ENCODE data around the gene PRTN3.
"Not testable (repeated sequence)": the region's sequence is repeated elsewhere in the genome, so short reads cannot be mapped to it uniquely, and the experiment has no call there.

PRTN3 gene

GRCh38 chr19:813219-814151 lies 27.3 kb upstream of the PRTN3 start:
- Histone ChIP-seq H3K4me1 (ENCODE audit: control insufficient read depth, low read depth, low read length) (no peaks in the 10 kb centered on the region), H3K9me3 (ENCODE audit: control insufficient read depth, low read depth, low read length) (no peaks in the 10 kb centered on the region), H3K36me3 (ENCODE audit: control insufficient read depth, low read depth, low read length) (peaks cover 38% of the 10 kb centered on the region), H3K27me3 (ENCODE audit: control insufficient read depth, insufficient read depth, low read length) (no peaks in the 10 kb centered on the region), H3K9ac (ENCODE audit: low read length) (no peak overlapping the region), H3K4me3 (ENCODE audit: low read length) (no peak overlapping the region), H3K27ac (ENCODE audit: low read length) (no peak overlapping the region)

- Histone ChIP-seq H3K9me3 (ENCODE audit: control insufficient read depth, low read depth, low read length) (no peaks in the 10 kb centered on the region), H3K4me1 (ENCODE audit: control insufficient read depth, low read depth, low read length) (no peaks in the 10 kb centered on the region), H3K4me3 (ENCODE audit: low read length) (no peak overlapping the region), H3K36me3 (ENCODE audit: control insufficient read depth, low read depth, low read length) (peaks cover 31% of the 10 kb centered on the region), H3K27me3 (ENCODE audit: control insufficient read depth, insufficient read depth, low read length) (no peaks in the 10 kb centered on the region), H3K27ac (ENCODE audit: low read length) (no peak overlapping the region), H3K9ac (ENCODE audit: low read length) (no peak overlapping the region)
Observed at GRCh38 chr19:814152-815078, 26.4 kb upstream of the PRTN3 start.

- Histone ChIP-seq H3K9me3 (ENCODE audit: control insufficient read depth, low read depth, low read length) (no peaks in the 10 kb centered on the region), H3K4me3 (ENCODE audit: low read length) (no peak overlapping the region), H3K27me3 (ENCODE audit: control insufficient read depth, insufficient read depth, low read length) (no peaks in the 10 kb centered on the region), H3K27ac (ENCODE audit: low read length) (no peak overlapping the region), H3K9ac (ENCODE audit: low read length) (no peak overlapping the region), H3K4me1 (ENCODE audit: control insufficient read depth, low read depth, low read length) (no peaks in the 10 kb centered on the region), H3K36me3 (ENCODE audit: control insufficient read depth, low read depth, low read length) (peaks cover 23% of the 10 kb centered on the region)
Observed at GRCh38 chr19:815079-815774, 25.6 kb upstream of the PRTN3 start.

DNA sequence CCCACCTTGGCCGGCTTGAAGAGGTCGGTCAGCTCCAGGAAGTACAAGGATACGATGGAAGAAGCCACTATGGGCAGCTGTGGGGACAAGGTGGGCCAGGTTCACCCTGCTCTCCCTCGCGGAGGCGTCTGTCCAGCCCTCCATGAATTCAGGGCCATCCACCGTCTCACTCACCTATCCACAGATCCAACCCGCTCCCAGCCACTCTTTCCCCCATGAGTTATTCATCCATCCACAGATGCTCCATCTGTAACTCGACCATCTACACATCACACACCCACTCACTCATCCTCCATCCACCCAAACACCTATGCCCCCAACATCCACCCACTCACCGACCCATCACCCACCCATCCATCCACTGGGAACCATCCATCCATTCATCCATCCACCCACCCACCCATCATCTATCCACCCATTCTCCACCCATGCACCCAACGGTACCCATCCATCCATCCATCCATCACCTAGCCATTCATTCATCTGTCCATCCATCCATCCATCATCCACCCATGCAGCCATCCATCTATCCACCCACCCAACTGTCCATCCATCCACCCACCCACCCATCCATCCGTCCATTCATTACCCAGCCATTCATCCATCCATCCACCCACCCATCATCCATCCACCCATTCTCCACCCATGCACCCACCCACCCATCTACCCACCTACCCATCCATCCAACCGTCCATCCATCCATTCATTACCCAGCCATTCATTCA lies 24.9 kb upstream of the PRTN3 start:
- peaks cover 15% of the 10 kb centered on the region for H3K36me3 ChIP-seq (ENCODE audit: control insufficient read depth, low read depth, low read length)

DNA sequence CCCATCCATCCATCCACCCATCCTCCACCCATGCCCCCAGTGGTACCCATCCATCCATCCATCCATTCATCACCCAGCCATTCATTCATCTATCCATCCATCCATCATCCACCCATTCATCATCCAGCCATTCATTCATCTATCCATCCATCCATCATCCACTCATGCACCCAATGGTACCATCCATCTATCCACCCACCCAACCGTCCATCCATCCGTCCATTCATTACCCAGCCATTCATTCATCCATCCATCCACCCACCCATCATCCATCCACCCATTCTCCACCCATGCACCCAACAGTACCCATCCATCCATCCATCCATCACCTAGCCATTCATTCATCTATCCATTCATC lies 24.3 kb upstream of the PRTN3 start:
- Histone ChIP-seq H3K27ac (ENCODE audit: low read length) (no peak overlapping the region), H3K4me3 (ENCODE audit: low read length) (no peak overlapping the region), H3K36me3 (ENCODE audit: control insufficient read depth, low read depth, low read length) (peaks cover 10% of the 10 kb centered on the region), H3K9ac (ENCODE audit: low read length) (no peak overlapping the region), H3K27me3 (ENCODE audit: control insufficient read depth, insufficient read depth, low read length) (no peaks in the 10 kb centered on the region), H3K4me1 (ENCODE audit: control insufficient read depth, low read depth, low read length) (no peaks in the 10 kb centered on the region), H3K9me3 (ENCODE audit: control insufficient read depth, low read depth, low read length) (no peaks in the 10 kb centered on the region)

More for the DNA sequence above, 24.9 kb upstream of the PRTN3 start:
- Histone ChIP-seq H3K27ac (ENCODE audit: low read length) (no peak overlapping the region), H3K9ac (ENCODE audit: low read length) (no peak overlapping the region), H3K4me3 (ENCODE audit: low read length) (no peak overlapping the region), H3K27me3 (ENCODE audit: control insufficient read depth, insufficient read depth, low read length) (no peaks in the 10 kb centered on the region), H3K9me3 (ENCODE audit: control insufficient read depth, low read depth, low read length) (no peaks in the 10 kb centered on the region), H3K4me1 (ENCODE audit: control insufficient read depth, low read depth, low read length) (no peaks in the 10 kb centered on the region)

GRCh38 chr19:820212-820611 lies 20.6 kb upstream of the PRTN3 start:
- H3K27me3 ChIP-seq (ENCODE audit: control insufficient read depth, insufficient read depth, low read length); H3K27ac ChIP-seq (ENCODE audit: low read length); H3K4me3 ChIP-seq (ENCODE audit: low read length); H3K36me3 ChIP-seq (ENCODE audit: control insufficient read depth, low read depth, low read length); H3K9me3 ChIP-seq (ENCODE audit: control insufficient read depth, low read depth, low read length); H3K4me1 ChIP-seq (ENCODE audit: control insufficient read depth, low read depth, low read length); H3K9ac ChIP-seq (ENCODE audit: low read length): not testable (repeated sequence)

DNA sequence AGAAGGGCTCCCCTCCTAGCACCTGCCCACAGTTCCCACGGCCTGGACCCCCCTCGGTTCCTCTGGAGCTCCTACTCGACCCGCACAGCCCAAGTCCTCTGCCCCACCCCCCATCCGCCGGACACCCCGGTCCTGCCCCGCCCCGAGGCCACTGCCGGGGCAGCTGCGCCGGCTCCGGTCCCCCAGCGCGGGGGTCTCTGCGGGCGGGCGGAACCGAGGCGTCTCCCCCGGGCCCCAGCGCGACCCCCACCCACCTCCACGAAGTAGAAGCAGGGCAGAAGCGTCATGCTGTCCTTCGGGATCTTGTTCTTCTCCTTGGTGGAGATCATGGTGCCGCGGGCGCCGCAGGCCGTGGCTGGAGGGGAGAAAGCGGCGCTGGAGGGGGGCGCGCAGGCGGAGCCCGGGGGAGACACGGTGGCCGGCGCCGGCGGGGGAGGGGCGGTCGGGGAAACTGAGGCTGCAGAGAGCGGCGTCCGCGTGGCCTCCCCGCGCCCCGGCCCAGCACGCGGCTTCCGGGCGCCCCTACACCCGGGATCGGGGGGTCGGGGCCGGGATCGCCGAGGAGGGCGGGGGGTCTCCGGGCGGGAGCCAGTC lies 19.5 kb upstream of the PRTN3 start:
- H3K9ac ChIP-seq (ENCODE audit: low read length), result peak overlapping the region; percentile 42

GRCh38 chr19:821825-822503 lies 18.8 kb upstream of the PRTN3 start, which contains the start of gene PLPPR3:
TSS of gene PLPPR3 (minus strand) at chr19:821955. CDS start at chr19:821559, 396 bp downstream.
- peak within 1 kb of the TSS; percentile 42 for H3K9ac ChIP-seq (ENCODE audit: low read length)
- H3K36me3 ChIP-seq (ENCODE audit: control insufficient read depth, low read depth, low read length), result no peaks in the 10 kb centered on the region
- H3K4me1 ChIP-seq (ENCODE audit: control insufficient read depth, low read depth, low read length), result no peaks in the 10 kb centered on the region
- H3K27ac ChIP-seq (ENCODE audit: low read length), result no peak within 1 kb of the TSS
- no peaks in the 10 kb centered on the region for H3K27me3 ChIP-seq (ENCODE audit: control insufficient read depth, insufficient read depth, low read length)
- peak within 1 kb of the TSS; percentile 55 for H3K4me3 ChIP-seq (ENCODE audit: low read length)
- H3K9me3 ChIP-seq (ENCODE audit: control insufficient read depth, low read depth, low read length), result no peaks in the 10 kb centered on the region

More for the DNA sequence above, 19.5 kb upstream of the PRTN3 start:
- H3K9me3 ChIP-seq (ENCODE audit: control insufficient read depth, low read depth, low read length), result no peaks in the 10 kb centered on the region
- no peaks in the 10 kb centered on the region for H3K27me3 ChIP-seq (ENCODE audit: control insufficient read depth, insufficient read depth, low read length)
- no peaks in the 10 kb centered on the region for H3K36me3 ChIP-seq (ENCODE audit: control insufficient read depth, low read depth, low read length)
- peak overlapping the region; percentile 55 for H3K4me3 ChIP-seq (ENCODE audit: low read length)
- no peak overlapping the region for H3K27ac ChIP-seq (ENCODE audit: low read length)
- no peaks in the 10 kb centered on the region for H3K4me1 ChIP-seq (ENCODE audit: control insufficient read depth, low read depth, low read length)

DNA sequence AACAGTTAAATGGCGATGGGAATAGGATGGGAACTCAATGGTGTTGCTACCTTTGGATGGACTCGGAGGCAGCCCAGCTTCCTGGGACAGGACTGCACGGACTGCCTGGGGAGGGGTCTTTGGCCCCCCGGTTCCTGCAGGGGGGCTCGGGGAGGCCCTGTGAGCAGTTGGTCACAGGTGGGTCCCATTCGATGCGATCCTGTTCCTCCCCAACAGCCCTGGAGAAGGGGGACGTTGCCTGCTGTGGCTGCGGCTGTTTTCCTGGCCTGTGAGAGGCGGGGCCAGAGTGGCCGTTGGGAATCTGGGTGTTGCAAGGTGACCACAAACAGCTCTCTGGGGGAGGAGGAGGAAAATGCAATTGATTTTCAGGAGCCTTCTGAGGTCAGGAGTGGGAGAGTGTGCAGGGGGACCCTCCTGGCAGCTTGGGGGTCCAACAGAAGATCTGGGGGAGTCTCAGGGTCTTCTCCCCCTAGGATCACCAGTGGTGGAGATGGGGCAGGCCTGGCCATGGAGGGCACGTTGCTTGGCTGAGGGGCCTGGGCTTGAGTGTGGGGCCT lies 17.2 kb upstream of the PRTN3 start:
- H3K36me3 ChIP-seq (ENCODE audit: control insufficient read depth, low read depth, low read length), result no peaks in the 10 kb centered on the region
- H3K9me3 ChIP-seq (ENCODE audit: control insufficient read depth, low read depth, low read length), result no peaks in the 10 kb centered on the region
- H3K27me3 ChIP-seq (ENCODE audit: control insufficient read depth, insufficient read depth, low read length), result no peaks in the 10 kb centered on the region
- no peaks in the 10 kb centered on the region for H3K4me1 ChIP-seq (ENCODE audit: control insufficient read depth, low read depth, low read length)
- no peak overlapping the region for H3K4me3 ChIP-seq (ENCODE audit: low read length)
- no peak overlapping the region for H3K27ac ChIP-seq (ENCODE audit: low read length)
- no peak overlapping the region for H3K9ac ChIP-seq (ENCODE audit: low read length)

DNA sequence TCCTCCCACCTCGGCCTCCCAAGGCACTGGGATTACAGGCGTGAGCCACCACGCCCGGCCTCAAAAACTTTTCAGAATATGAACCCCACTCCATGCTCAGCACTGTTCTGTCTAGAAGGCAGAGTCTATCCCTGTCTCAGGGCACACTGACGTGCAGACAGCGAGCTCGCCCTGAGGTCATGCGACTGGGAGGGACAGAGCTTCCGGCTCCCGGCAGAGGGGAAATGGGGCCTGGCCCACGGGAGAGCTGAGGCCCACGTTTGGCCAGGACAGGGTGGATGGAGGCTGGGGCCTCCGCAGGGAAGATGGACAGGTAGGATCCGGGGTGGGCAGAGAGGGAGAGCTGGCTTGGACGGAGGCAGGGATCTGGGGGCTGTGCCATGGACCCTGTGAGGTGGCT lies 15.9 kb upstream of the PRTN3 start:
- Histone ChIP-seq H3K27me3 (ENCODE audit: control insufficient read depth, insufficient read depth, low read length) (no peaks in the 10 kb centered on the region), H3K4me1 (ENCODE audit: control insufficient read depth, low read depth, low read length) (no peaks in the 10 kb centered on the region), H3K9me3 (ENCODE audit: control insufficient read depth, low read depth, low read length) (no peaks in the 10 kb centered on the region), H3K36me3 (ENCODE audit: control insufficient read depth, low read depth, low read length) (no peaks in the 10 kb centered on the region), H3K27ac (ENCODE audit: low read length) (no peak overlapping the region), H3K9ac (ENCODE audit: low read length) (no peak overlapping the region), H3K4me3 (ENCODE audit: low read length) (no peak overlapping the region)

All from iPS-18a (cell line).